Anterior cingulate cortex (tissue), 58 donors: ENCODE results near the gene WHRN.
A peak's percentile ranks its signal among the peaks of the same experiment; 100 is the strongest.

Experiments
- DNase-seq, 58 donors: peaks; one replicate each; lab custom pipeline; 2025; lab: John Stamatoyannopoulos, UW

Gene WHRN

DNA sequence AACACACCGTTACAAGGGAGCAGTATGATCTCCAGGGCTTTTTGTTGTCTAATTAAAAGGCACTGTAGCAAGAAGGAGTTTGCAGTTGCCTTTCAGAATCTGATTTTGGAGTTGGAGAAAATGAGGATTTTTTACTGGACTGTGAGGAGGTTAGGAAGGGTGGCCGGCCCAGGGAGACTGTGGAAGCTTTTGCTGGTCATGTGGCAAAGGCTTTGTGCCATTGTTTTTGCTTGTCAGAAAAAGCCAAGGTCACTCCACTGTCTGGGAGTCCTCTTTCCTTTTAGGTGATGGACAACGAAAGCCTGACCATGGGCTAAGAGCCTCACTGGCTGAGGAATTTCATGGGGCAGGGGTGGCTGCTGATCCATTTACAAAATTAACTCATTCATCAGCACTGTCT, 10.3 kb upstream of the WHRN start:
- DNase-seq, result peak in 1 of 58 donors; percentile 4

DNA sequence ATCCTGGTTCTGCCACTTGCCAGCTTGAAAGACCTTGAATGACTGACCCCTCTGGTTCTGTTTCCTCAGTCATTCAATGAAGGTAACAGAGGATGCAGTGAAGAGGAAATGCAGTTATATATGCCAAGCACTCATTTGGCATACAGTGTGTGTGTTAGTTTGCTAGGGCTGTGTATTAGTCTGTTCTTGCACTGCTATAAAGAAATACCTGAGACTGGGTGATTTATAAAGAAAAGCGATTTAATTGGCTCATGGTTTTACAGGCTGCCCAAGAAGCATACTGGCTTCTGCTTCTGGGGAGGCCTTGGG, 8.6 kb upstream of the WHRN start:
- no peak for DNase-seq

DNA sequence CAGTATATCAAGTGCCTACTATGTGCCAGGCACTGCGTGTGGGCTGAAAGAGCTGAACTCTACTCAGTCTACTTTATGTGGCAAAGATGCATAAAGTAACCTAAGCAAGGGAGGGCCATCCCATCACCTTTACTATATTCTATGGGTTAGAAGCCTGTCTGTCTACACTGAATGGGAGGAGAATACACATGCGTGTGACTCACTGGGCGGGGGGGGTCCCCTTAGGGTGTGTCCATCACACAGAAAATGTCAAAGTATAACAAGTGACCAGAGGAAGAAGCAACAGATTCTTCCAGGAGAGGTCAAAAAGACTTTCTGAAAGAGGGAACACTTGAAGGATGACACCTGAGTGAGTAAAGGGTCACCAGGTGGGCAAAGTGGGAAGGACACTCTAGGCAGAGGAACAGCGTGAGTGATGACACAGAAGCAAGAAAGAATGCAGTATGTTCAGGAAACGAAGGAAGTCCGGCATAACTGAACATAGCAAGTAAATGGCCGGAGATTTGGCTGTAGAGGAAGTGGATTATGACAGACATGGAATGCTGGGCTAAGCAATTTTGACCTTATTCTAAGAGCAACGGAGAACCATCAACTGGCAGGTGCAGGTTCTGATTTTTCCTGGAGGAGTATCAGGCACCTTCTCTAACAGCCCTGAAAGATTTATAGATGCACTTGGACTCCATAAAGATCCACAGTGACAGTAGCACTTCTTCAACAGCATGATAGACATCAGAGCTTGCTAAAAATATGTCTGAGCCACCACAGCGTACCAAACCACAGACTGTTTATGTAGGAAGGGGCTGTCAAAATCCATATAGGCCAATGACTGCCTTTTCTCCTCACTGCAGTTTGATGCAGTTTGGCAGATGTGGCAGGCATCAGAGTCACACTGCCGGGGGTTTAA, 8.0 kb upstream of the WHRN start:
- no peak for DNase-seq

DNA sequence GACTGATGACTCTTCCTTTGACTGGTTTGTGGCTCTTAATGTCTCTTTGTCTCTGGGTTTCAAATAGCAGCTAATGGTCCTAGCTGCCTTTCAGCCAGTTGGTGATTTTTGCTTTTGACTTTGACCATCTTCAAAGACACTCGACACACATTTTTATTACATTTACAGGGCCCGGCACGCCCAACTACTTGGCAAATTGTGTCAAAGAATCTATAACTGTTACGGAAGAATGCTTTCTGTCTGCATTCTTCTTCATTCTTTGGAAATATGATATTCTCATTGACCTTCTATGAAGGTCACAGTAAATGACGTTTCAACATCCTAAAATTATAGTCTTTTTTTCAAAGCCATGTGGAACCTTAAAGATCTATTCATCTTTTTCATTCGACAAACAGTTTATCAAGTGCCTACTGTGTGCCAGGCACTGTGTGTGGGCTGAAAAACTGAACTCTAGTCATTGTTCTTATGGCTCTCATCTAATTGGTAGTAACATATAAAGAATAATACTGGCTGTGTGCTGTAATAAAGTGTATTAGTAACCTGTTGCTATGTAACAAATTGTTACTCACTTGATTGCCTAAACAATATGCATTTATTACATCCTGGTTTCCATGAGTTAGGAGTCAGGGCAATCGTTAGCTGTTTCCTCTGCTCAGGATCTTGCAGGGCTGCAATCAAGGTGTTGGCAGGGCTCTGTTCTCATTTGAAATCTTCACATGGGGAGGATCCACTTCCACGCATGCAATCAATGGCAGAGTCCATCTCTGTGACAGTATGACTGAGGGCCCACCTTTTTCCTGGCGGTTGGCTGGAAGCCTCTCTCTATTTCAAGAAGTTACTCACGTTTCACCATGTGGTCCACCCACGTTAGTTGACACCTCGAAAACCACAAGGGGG, 7.0 kb upstream of the WHRN start:
- no peak for DNase-seq

DNA sequence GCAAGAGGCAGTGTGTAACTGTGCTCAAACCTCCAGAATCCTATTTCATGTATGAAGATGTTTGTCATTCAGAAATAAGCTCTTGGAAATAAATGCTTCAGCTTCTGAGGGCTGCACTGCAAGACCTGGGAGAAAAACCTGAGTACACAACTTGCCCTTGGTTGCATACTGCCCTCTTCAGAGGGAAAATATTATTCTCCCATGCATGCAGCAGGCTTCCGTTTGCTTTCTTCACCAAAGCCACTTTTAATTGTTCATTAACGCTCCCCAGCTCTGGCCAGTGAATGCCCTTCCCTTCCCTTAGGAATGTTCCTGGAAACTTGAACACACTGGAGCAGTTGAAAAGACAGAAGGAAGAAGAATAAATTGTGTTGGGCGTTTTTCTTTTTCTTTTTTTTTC, 2.5 kb upstream of the WHRN start:
- DNase-seq, result peak in 10 of 58 donors; percentile 6 to 37 (median 12)

DNA sequence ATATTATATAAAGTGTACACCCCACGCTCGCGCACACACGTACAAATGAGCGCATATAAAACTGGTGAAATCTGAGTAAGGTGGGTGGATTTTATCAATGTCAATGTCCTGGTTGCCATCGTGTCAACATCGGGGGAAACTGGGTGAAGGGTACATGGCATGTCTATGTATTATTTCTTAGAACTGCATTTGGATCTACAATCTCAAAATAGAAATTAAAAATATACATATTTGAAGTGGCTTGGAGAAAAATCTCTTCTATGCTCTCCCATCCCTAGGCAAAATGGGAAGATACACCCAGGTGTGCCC, 763 bp upstream of the WHRN start:
- DNase-seq, result no peak

DNA sequence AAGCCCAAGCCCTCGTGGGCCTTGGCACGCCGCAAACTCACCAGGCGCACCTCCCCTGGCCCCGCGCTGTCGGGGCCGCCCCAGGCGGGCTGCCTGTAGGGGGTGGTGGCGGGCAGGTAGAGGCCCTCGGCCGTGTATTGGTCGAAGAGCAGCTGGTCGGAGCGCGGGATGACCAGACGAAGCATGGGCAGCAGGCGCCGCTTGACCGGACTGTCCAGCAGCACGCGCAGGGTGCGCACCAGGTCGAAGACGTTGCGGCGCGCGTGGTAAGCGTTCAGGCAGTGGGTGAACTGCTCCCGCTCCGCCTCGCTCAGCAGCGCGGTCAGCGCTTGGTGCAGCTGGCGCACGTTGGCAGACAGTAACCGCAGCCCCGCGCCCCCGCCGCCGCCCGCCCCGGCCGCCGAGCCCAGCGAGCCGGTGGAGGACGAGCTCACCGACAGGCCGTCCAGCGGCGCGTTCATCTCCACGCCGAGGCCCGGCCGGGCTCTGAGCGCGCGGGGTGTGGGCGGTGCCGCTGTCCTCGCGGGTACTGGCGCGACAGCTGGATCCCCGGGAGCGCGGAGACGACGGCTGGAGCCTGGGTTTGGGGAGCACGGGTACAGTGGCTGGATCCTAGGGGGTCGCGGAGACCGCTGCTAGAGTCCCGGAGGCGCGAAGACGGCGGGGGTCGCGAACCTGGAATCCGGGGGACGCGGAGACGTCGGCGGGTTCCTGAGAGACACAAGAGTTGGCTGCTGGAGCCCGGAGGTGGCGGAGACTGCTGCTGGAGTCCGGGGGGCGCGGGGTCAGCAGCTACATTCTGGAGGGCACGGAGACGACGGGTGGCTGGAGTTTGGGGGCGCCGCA, 709 bp downstream of the WHRN start:
- DNase-seq, result peak in 31 of 58 donors; percentile 15 to 69 (median 42)

DNA sequence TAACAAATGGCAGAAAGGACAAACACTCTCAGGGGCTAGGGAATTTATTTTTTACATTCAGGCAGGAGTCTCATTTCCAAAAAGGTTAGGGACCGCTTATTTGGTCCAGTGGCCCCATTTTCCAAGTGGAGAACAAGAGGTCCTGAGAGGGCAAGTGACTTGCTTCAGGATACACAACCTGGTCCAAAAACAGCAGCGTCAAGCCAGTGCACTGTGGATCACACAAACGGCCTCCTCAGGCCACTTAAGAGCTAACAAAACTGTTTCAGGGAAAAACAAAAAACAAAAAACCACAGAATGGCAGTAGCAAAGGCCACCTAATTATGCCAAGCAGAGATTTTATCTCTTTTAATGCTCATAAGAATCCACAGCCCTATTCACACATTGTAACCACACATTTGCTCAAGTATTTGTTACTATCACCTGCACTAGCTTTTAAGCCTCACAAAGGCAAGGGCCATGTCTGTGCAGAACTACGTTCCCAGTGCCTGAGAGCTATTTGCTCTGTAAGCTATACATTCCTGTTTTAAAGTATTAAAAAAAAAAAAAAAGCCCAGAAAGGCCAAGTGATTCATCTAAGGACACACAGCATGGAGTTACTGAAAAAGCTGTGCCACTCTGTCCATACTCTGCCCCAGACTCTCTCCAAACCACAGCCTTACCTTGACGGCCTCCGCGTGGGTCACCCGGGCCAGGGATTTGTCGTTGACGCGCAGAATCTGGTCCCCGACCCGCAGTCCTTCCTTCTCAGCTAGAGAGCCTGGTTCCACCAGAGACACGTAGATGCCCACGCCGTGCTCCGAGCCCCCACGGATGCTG, 1.5 kb downstream of the WHRN start:
- peak in 9 of 58 donors; percentile 10 to 43 (median 26) for DNase-seq

DNA sequence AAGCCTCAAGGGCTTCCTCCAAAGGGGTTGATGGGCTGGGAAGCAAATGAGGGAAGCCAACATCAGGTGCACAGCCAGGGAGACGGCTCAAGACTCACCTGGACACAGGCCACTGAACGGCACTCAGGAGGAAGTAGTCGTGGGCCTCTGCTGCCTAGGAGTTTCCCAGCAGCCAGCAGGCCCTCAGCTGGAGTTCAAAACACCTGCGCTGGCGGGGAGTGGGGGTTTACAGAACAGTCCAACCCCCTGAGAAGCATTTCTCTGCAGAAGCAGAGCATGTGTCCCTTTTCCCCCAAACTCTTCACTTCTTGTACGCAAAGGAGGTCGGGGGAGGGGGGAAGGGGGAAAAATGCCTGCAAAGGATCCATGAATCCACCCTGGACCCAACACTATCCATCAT, 2.3 kb downstream of the WHRN start:
- peak in 17 of 58 donors; percentile 11 to 46 (median 23) for DNase-seq

DNA sequence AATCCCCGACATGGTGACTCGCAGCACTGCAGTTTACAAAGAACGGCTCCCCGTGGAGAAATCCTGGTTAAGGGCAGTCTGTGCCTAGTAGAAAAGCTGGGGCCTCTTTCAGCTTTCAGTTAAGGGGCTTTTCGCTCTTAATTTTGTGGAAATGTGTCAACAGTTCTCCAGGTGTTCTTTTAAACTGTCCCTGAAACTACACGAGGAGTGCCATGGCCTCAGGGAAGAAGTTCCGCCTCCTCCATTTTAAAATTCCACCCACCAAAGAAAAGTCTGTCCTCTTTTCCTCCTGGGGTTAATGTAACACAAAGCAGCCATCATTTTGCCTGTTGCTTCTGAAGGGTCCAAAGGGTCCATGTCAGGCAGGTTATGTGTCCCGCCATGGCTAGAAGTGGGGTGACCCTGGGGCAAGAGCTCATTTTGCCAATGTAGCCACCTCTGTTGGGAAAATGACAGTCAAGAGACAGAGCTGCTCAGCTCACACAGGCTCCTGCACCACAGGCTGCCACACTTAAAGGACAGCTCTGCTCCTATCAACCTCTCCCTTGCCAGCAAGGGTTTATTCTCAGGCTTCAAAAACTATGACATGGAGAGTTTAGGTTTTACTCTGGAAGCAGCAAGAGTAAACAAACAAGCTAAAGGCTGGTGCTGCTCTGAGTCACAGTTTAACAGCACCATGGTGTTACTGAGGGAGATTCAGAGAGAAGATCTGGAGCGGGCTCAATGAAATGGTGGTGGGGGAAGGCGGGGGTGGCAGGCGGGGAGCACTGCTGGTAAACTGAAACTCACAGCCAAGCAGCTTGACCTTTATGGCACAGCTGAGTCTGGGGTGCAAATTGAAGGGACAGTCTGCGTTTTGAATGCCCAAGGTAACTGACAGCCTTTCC, 3.2 kb downstream of the WHRN start:
- peak in 38 of 58 donors; percentile 17 to 80 (median 52) for DNase-seq

DNA sequence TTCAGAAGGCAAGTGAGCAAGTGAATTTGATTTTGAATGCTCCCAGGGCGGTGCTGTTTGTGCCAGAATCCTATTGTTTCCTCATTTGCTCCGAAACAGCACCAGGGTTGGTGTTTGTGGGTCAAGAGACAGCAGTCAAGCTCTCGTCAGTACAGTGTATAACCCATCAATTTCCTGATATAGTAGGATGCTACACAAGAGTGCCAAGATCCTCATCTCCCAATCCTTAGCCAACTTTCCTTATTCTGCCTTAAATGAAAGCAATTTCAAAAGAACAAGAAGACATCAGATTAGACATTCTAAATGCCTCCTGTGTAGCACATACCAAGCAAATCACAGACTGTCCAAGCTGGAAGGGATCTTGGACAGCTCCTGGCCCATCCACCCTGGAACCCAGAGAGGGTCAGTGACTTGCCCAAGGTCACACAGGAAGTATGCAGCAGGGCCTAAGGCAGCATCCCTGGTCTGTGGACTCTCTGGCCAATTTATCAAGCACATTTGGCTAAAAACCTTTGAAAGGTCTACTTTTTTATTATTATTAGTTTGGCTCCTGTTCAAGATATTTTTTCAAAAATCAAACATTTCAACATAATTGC, 4.5 kb downstream of the WHRN start:
- peak in 6 of 58 donors; percentile 11 to 31 (median 24) for DNase-seq

DNA sequence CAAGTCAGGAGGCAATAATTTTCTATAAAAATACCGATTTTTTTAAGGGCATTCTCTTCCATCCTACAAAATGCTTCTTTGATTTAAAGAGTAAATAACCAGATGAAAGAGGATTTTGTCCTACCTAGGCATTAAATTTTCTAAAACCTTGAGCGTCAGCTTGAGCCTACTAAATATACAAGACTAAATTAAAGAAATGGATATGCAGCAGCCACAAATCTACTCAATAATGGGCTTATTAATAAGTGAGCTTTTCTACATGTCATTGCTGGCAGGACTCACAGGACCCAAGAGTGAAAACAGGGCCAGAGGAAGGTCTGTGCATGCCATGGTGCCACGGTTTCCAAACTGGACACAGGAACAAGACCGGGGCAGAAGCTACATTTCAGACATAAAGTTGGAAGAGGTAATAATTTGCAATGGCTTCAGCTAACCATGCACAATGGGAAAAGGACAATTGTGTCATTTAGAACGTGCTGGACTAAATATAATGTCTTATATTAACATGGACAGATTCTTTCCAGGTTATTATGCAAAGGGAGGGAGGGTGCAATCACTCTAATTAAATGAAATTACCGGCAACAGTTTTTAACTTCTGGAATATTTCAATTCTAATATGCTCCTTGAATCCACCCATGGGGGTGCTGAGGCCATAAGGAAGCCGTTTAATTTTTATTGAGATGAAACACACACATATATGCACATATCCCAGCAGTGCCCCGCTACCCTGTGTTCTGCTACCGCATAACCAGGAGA, 5.2 kb downstream of the WHRN start:
- DNase-seq, result peak in 1 of 58 donors; percentile 16

DNA sequence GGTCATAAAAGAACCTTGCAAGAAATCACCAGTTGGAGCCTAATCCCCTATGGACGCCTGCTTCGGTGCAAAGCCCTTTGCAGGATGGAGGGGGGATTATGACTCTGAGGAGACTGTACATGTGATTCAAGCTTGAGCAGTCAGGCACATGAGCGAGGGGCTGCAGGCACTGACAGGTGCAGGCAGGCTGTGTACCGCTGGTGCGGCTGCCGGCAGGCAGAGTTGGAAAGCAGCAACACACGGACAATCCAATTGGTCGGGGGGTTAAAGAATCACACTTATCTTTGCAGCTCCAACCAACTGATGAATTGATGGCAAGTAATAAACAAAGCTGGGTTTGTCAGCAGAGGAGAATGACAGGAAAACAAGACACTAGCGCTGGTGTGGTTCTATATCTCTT, 5.7 kb downstream of the WHRN start:
- DNase-seq, result peak in 27 of 58 donors; percentile 9 to 70 (median 28)

DNA sequence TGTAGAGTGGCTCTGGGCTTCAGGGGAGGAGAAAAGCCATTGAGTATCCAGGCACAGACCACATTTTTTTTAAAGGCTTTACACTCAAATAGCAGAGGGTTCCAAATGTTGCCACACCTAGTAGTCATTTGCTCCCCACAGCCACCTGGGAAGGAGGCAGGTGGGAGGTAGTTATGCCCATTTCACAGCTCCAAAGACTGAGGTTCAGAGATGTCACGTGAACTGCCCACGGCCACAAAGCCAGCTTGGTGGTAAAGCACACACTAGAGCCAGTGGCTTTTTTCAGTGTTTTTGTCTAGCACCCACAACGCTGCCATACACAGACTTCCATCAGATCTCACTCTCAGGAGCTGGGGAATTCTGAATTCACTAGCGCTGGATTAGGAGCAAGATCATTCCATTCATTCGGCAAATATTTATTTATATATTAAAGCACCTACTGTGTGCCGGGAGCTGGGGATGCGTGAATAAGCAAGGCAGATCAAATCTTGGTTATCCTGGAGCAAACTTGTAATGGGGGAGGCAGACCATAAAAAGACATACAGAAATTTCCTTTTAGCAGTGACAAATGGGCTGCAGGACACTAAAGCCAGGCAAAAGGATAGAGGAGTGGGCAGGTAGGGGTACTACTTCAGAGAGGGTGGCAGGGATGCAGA, 7.4 kb downstream of the WHRN start:
- no peak for DNase-seq

DNA sequence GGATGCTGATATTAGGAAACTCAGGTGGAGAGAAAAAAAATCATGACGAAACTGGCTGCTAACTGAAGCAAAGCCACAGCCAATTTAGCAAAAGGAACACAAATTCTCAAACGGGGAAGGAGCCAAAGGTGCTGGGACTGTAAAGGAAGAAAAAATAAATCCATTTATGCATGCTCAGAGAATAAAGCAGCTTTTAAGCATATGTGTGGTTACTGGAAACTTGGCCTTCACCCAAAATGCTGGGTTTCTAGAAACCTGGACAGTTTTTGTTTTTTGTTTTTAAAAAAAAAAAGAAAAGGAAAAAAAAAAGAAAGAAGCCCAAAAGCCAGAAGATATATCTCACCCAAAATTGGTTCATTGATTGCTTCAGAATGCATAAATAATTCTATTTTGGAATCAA, 8.0 kb downstream of the WHRN start:
- DNase-seq, result no peak

DNA sequence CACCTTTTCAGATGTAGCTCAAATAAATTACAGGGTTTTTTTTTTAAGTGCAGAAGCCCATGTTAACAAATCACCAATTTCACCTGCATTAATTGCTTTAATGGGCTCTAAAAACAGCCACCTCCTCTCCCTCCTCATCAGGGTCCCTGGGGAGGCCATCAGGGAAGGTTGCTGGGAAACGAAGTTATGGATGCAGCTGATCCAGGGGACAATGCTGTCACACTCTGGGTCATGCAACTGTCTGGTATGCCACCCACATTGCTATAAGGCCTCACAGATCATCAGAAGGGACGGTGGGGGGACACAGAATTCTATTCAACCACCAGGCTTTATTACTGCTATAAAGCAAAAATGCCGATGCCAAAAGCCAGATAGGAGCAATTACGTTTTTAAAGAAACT, 9.3 kb downstream of the WHRN start:
- no peak for DNase-seq
